NCI-H2107 (cell line): ENCODE measurements around the gene SMIM1.
"Not testable (repeated sequence)": the region's sequence is repeated elsewhere in the genome, so short reads cannot be mapped to it uniquely, and the experiment has no call there.

Experiments
- DNase-seq: peaks from one replicate; lab custom pipeline; 2025; lab: John Stamatoyannopoulos, UW

Gene SMIM1, protein sequence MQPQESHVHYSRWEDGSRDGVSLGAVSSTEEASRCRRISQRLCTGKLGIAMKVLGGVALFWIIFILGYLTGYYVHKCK

DNA sequence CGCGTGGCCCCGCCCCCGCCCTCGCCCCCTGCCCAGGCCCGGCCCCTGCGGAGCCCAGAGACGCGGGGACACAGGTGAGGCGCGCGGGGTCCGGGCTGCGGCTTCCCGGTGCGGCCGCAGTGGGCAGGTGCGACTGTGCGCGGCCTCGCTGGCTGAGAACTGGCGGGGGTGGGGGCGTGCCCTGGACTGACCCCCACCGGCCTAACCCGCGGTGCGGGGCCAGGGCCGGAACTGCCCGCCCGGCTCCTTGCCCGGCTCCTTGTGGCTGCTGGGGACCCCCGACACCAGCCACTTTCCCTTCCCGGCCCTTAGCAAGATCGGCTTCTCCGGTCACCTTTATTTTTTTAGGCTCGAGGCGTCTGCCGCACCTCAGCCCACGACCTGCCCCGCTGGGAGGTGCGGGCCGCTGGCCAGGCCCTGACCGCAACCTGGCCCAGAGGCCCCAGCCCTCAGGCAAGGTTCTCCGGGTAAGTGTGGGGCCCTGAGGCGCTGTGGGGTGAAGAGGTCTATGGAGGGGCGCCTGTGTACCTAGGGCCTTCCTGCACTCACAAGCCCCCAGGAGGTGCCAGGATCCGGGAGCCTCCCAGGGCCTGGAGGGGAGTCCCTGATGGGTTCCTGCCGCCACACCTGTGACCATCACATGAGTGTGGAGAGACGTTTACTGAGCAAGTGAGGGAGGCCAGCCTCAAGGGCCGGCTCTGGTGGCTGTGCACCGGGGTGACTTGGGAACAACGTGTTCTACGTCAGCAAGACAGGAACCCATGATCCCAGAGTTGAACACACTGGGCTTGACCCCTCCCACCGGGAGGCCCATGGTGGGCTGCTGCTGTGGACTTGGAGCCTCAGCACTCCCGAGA is at the start of gene SMIM1:
SMIM1 (plus strand) TSS at position 35 of the 857 bp plus-strand sequence. CDS start 2,625 bp downstream, outside the sequence.
- DNase-seq, result no peak

- DNase-seq, result no peak
Observed at GRCh38 chr1:3722846-3723245, 49.7 kb upstream of the SMIM1 start.

DNA sequence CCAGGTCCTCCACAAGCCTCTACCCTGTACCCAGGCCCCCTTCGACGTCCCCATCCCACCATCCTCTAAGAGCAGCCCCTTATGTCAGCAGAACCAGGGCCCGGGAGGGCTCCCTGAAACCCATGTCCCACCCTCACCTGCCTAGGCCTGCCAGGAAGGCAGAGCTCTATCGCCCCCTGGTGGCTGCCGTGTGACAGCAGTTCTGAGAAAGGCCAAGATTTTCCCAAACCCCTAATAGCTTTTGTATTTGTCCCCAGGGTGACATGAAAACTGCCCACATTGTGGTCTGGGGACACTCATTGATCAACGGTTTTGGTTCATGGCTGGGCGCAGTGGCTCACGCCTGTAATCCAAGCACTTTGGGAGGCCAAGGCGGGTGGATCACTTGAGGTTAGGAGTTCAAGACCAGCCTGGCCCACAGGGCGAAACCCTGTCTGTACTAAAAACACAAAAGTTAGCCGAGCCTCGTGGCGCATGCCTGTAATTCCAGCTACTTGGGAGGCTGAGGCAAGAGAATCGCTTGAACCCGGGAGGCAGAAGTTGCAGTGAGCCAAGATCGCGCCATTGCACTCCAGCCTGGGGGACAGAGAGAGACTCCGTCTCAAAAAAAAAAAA is 48.0 kb upstream of the SMIM1 start:
- not testable (repeated sequence) for DNase-seq

- no peak for DNase-seq
Observed at GRCh38 chr1:3725366-3725765, 47.2 kb upstream of the SMIM1 start.

DNA sequence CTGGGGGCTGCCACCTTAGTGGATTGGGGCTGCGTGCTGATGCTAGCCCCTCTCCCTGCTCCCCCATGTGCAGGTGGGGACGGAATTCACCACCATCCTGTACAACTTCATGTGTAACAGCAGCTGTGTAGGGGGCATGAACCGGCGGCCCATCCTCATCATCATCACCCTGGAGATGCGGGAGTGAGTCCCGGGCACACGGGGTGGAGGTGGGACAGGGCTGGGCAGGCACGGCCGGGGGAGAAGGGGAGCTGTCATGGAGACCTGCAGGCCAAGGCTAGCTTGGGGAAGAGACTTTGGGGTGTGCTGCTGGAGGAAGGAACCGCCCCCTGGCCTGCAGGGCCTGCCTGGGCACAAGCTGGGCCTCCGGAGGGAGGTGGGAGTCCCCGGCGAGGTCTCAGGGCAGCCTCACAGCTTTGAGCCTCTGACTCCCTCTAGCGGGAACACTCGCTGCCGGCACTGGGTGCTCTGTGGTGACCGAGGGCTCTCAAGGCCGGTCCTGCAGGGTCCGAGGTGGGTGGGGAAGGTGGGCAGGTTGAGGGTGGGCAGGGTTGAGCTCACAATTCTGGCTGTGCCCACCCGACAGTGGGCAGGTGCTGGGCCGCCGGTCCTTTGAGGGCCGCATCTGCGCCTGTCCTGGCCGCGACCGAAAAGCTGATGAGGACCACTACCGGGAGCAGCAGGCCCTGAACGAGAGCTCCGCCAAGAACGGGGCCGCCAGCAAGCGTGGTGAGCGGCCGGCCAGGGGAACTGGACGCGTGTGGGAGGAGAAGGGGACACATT is 45.3 kb upstream of the SMIM1 start:
- no peak for DNase-seq

DNA sequence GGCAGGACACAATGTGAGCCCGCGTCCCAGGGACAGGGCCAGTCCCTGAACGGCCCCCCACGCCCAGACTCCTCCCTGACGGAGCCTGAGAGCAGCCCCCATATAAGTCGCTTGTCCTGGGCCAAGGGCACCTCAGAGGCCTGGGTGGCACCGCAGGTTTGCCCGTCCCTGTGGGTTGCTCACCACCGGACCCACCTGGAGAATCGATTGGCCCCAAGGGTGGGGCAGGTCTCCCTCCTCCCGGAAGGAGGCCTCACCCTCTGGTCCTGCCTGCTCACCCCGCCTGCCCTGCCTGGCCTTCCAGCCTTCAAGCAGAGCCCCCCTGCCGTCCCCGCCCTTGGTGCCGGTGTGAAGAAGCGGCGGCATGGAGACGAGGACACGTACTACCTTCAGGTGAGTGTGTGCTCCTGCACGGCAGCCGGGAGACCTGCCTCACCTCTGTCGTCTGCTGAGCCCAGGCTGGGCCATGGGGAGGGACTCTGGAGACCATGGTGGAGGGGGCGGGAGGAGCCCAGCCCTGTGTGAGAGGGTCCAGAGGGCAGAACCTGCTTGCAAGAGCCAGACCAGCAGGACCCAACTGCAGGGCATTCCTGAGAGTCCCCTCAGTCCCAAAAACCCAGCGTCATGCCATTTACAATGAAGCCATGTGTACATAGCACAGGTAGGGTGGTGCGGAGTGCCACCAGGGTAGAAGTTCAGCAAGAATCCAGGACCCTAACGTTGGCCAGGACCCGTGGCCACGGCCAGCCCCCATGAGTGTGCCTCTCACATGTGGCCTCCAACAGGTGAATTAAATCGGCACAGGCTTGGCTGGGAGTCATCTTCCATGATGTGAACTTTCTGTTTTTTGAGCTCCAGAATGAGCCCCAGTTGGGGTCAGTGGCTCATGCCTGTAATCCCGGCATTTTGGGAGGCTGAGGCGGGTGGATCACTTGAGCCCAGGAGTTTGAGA is 44.4 kb upstream of the SMIM1 start:
- DNase-seq, result no peak

GRCh38 chr1:3729594-3730542 is 42.7 kb upstream of the SMIM1 start:
- no peak for DNase-seq

- DNase-seq, result no peak
Observed at GRCh38 chr1:3730543-3731247, 41.9 kb upstream of the SMIM1 start.

DNA sequence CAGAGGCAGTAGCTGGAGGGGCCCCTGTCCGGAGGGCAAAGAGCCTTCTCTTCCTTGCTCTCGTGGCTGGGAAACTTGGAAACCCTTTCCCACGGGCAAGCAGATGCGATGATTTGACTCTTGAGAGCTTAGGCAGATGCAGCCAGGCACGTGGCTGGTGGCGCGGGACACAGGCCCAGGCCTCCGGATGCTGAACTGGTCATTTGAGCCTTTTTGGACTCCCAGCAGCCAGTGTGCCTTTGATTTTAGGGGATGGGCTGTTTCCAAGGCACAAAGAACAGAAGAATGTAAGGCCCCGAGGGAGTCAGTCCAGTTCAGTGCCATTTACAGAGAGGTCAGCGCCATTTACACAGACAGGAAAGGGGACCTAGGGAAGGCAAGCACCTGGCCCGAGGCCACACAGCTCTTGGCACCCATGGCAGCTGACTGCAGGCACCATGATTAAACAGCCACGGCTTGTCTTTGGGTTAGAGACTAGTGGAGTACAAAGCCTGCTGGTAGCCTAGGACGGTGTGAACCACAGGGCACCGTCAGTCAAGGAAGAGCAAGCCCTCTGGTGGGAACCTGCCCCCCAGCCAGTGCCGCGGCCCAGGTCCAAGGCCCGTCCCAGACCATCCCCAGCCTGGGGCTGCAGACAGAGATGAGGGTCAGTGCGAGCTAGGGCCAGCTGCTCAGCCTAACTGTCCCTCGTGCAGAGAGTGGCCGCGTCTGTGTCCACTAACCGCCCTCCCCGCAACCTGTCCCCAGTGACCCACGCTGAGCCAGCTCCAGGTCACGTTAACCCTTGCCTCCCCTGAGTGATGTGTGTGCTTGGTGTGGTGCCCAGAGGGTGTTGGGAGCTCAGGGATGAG is 40.7 kb upstream of the SMIM1 start:
- no peak for DNase-seq

GRCh38 chr1:3732434-3733093 is 40.0 kb upstream of the SMIM1 start:
- DNase-seq, result no peak

DNA sequence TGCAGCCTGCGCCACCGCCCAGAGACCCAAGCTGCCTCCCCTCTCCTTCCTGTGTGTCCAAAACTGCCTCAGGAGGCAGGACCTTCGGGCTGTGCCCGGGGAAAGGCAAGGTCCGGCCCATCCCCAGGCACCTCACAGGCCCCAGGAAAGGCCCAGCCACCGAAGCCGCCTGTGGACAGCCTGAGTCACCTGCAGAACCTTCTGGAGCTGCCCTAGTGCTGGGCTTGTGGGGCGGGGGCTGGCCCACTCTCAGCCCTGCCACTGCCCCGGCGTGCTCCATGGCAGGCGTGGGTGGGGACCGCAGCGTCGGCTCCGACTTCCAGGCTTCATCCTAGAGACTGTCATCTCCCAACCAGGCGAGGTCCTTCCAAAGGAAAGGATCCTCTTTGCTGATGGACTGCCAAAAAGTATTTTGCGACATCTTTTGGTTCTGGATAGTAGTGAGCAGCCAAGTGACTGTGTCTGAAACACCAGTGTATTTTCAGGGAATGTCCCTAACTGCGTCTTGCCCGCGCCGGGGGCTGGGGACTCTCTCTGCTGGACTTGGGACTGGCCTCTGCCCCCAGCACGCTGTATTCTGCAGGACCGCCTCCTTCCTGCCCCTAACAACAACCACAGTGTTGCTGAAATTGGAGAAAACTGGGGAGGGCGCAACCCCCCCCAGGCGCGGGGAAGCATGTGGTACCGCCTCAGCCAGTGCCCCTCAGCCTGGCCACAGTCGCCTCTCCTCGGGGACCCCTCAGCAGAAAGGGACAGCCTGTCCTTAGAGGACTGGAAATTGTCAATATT is 39.3 kb upstream of the SMIM1 start:
- no peak for DNase-seq

DNA sequence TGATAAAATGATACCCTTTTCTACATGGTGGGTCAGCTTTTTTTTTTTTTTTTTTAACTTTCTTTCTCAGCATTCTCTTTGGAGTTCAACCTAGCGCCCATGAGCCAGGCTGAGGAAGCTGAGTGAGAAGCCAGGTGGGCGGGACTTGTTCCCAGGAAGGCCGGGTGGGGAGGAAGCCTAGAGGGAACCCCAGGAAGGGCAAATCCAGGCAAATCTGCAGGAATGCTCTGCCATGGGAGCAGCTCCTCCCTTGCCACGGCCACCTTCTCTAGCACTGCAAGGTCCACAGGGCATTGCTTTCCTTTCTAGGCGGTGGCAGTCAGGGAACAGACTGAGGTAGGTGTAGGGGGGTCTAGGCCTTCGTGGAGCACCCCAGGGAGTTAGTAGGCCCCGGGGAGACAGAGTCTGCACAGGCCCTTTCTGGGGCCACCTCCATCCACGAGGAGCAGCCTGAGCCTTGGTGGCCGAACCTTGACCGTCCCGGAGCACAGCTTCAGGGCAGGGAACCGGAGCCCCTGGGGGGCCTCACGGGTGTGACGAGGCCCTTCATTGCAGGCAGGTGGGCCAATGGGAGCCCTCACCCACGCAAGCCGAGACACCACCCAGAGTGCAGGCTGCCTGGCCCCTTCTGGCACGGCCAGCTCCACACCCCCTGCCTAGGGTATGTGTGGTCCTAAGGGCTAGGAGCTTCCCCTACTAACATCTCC is 38.5 kb upstream of the SMIM1 start:
- no peak for DNase-seq

DNA sequence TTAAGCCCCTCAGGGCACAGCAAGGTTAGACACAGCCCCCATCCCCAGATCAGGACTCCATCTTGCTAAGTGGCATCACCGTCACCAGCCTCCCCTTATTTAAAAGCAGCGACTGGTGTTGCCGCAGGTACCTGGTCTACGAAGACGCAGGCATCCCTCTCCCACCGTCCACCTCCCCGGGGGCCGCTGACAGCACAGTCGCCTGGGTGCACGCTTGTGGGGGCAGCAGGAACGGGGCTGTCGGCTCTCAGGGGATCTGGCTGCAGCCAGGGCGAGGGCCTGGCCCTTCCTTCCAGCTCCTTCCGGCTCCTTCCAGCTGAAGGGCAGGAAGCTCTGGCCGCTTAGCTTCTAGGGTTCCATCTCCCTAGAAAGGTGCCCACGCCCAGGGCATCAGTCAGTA is 37.9 kb upstream of the SMIM1 start:
- no peak for DNase-seq

- DNase-seq, result no peak
Observed at GRCh38 chr1:3735027-3735681, 37.4 kb upstream of the SMIM1 start.

DNA sequence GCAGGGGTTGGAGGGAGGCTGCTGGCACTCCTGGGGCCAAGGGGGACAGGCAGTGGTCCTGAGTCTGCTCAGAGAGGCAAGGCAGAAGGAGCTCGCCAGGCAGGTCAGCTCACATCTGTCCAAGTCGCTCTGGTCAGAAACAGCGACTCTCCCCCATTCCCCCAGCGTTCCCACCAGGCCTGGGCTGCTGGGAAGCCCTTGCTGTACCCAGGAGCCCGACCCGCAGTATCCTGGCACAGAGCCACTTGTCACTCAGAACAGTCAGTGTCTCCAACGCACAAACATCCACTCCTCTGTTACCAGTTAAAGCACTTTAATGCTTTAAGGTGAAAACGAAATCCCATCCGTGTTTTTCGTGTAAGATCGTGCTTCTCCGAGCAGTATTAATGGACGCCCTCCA is 36.9 kb upstream of the SMIM1 start:
- DNase-seq, result no peak

DNA sequence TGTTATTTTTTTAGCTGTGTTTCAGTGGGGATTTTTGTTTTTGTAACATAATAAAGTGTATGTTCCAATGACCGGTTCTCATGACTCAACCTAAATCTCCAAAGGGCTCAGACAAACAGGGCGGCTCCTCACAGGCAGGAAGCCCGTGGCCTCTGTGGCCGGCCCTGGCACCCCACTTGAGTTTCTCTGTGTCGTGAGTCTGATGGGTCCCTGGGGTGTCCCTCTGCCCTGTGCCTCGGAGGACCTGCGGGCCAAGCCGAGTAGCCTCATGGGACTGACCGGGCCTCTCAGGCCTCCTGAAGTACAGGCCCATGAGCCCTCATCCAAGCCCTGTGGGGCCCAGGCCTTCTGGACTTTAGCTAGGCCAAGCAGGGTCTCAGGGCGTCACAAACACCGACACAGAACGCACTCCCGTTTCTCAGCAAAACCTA is 36.4 kb upstream of the SMIM1 start:
- DNase-seq, result no peak
